GM23338 (cell line): Measurements from ENCODE around the gene IVL. TPM values are rescaled to one million over a fixed set of nuclear protein-coding genes. Genes with fewer than 3 reads are reported as not detected.

ENCODE experiments used
- ATAC-seq: fragments of 200-7000 bp; cut with Tn5 transposase; 3 replicates; pipeline ENCODE4 v1.9.1; 2020
- DNase-seq: peaks from one replicate; pipeline ENCODE4 v3.0.0-alpha.2; 2015; ENCODE audit warnings: low spot score
- H2AFZ ChIP-seq: fragments of 200-600 bp; sonication (generic); 2 replicates; pipeline ENCODE4 v1.8.0; 2016; ENCODE audit warnings: antibody characterized with exemption, mild to moderate bottlenecking, moderate library complexity
- H3F3A ChIP-seq: fragments of 200-600 bp; sonication (generic); replicated peaks from 2 replicates; pipeline ENCODE4 v1.8.0; 2017; ENCODE audit warnings: antibody characterized with exemption, mixed run types, low read depth
- H3K27ac ChIP-seq: fragments of 200-600 bp; sonication (generic); 2 replicates; pipeline ENCODE4 v1.6.1; 2016; ENCODE audit warnings: low read depth
- H3K27me3 ChIP-seq: fragments of 200-600 bp; sonication (generic); 2 replicates; pipeline ENCODE4 v1.8.0; 2016; ENCODE audit warnings: mild to moderate bottlenecking, mixed run types, moderate library complexity; ENCODE audit not compliant: insufficient read depth
- H3K36me3 ChIP-seq: fragments of 200-600 bp; sonication (generic); 2 replicates; pipeline ENCODE4 v1.8.0; 2016; ENCODE audit warnings: mild to moderate bottlenecking; ENCODE audit not compliant: insufficient read depth
- H3K4me1 ChIP-seq: fragments of 200-600 bp; sonication (generic); 2 replicates; pipeline ENCODE4 v1.8.0; 2016; ENCODE audit warnings: mild to moderate bottlenecking, moderate library complexity; ENCODE audit not compliant: insufficient read depth
- H3K4me2 ChIP-seq: fragments of 200-600 bp; sonication (generic); 2 replicates; pipeline ENCODE4 v1.7.1; 2017; ENCODE audit warnings: mixed run types
- H3K4me3 ChIP-seq: fragments of 200-600 bp; sonication (generic); 2 replicates; pipeline ENCODE4 v1.6.1; 2016; ENCODE audit warnings: mixed run types
- H3K79me2 ChIP-seq: fragments of 200-600 bp; sonication (generic); replicated peaks from 2 replicates; pipeline ENCODE4 v1.8.0; 2017; ENCODE audit warnings: mild to moderate bottlenecking; ENCODE audit not compliant: insufficient read depth
- H3K9me2 ChIP-seq: fragments of 200-600 bp; sonication (generic); 2 replicates; pipeline ENCODE4 v1.8.0; 2017; ENCODE audit not compliant: insufficient read depth
- H4K20me1 ChIP-seq: fragments of 200-600 bp; sonication (generic); replicated peaks from 2 replicates; pipeline ENCODE4 v1.8.0; 2017; ENCODE audit warnings: mild to moderate bottlenecking; ENCODE audit not compliant: insufficient read depth
- H3K27ac Mint-ChIP-seq: 2 replicates; pipeline ENCODE4 v1.8.0; 2020; ENCODE audit warnings: inconsistent platforms, mild to moderate bottlenecking, moderate library complexity, mixed read lengths
- H3K27me3 Mint-ChIP-seq: 3 replicates; pipeline ENCODE4 v1.8.0; 2022; ENCODE audit warnings: low read depth, mild to moderate bottlenecking, moderate library complexity, mixed read lengths, inconsistent platforms; ENCODE audit not compliant: insufficient read depth, poor library complexity
- H3K36me3 Mint-ChIP-seq: 3 replicates; pipeline ENCODE4 v1.8.0; 2021; ENCODE audit warnings: low read depth, mild to moderate bottlenecking, inconsistent platforms, moderate library complexity, mixed read lengths
- H3K4me1 Mint-ChIP-seq: 3 replicates; pipeline ENCODE4 v1.8.0; 2020; ENCODE audit warnings: mild to moderate bottlenecking, inconsistent platforms, mixed read lengths
- H3K4me3 Mint-ChIP-seq: 3 replicates; pipeline ENCODE4 v1.8.0; 2021; ENCODE audit warnings: moderate library complexity, mild to moderate bottlenecking, inconsistent platforms, mixed read lengths
- H3K9me3 Mint-ChIP-seq: 3 replicates; pipeline ENCODE4 v1.8.0; 2020; ENCODE audit warnings: moderate library complexity, mild to moderate bottlenecking, inconsistent platforms, mixed read lengths
- CREB1 ChIP-seq: fragments of 250-450 bp; sonication (Bioruptor Pico); IDR thresholded peaks from 2 replicates; pipeline ENCODE4 v1.5.0; 2020; ENCODE audit warnings: low read depth, mild to moderate bottlenecking, moderate library complexity
- CTCF ChIP-seq, 2 experiments: fragments of 200-600 bp in 1 of 2; sonication (generic) in 1 of 2; conservative IDR thresholded peaks; 2 replicates each; pipeline versions ENCODE4 v1.5.1 to v1.6.1; 2016 to 2017; ENCODE audit warnings: antibody characterized with exemption in 2 of 2, low read depth in 2 of 2, mild to moderate bottlenecking in 2 of 2, moderate library complexity in 1 of 2
- ETS1 ChIP-seq: IDR thresholded peaks from 2 replicates; pipeline ENCODE4 v1.6.1; 2016; ENCODE audit warnings: antibody characterized with exemption
- EZH2 ChIP-seq: fragments of 200-600 bp; sonication (generic); IDR thresholded peaks from one replicate; pipeline ENCODE4 v1.8.0; 2017; ENCODE audit warnings: antibody characterized with exemption, mild to moderate bottlenecking, low read depth; ENCODE audit not compliant: unreplicated experiment
- EZH2phosphoT487 ChIP-seq: fragments of 200-600 bp; sonication (generic); IDR thresholded peaks from one replicate; pipeline ENCODE4 v1.8.1; 2018; ENCODE audit warnings: antibody characterized with exemption; ENCODE audit not compliant: unreplicated experiment
- JUNB ChIP-seq: IDR thresholded peaks from one replicate; pipeline ENCODE4 v1.6.1; 2016; ENCODE audit warnings: antibody characterized with exemption; ENCODE audit not compliant: unreplicated experiment
- NANOG ChIP-seq: IDR thresholded peaks from 2 replicates; pipeline ENCODE4 v1.6.1; 2016; ENCODE audit warnings: antibody characterized with exemption, borderline replicate concordance
- POLR2AphosphoS5 ChIP-seq: IDR thresholded peaks from 2 replicates; pipeline ENCODE4 v1.6.1; 2016; ENCODE audit warnings: antibody characterized with exemption, low read depth
- STAT1 ChIP-seq: IDR thresholded peaks from one replicate; pipeline ENCODE4 v1.6.1; 2016; ENCODE audit warnings: antibody characterized with exemption; ENCODE audit not compliant: unreplicated experiment
- ZNF114 ChIP-seq: fragments of 250-450 bp; sonication (Bioruptor Pico); IDR thresholded peaks from 2 replicates; pipeline ENCODE4 v1.5.0; 2020; ENCODE audit warnings: mild to moderate bottlenecking, moderate library complexity
- ZNF331 ChIP-seq: fragments of 250-450 bp; sonication (Bioruptor Pico); IDR thresholded peaks from 2 replicates; pipeline ENCODE4 v1.5.0; 2020; ENCODE audit warnings: low read depth, mild to moderate bottlenecking, moderate library complexity
- polyA plus RNA-seq: library from polyadenylated mRNA; unstranded; fragments of >200 nt; fragmentation: Nextera tagmentation; extraction: Ambion mirVana; gene quantifications from 2 replicates; pipeline ENCODE4 v1.2.1, GENCODE V29; 2016
- total RNA-seq: library from RNA; depleted of rRNA; stranded (reverse); fragments of >200 nt; shearing (Covaris generic); gene quantifications from 2 replicates; pipeline ENCODE4 v1.2.3, GENCODE V29; 2014
- TF ChIP-seq, protein P1 (sequence below): fragments of 250-450 bp; sonication (Bioruptor Pico); IDR thresholded peaks from 2 replicates; pipeline ENCODE4 v1.5.0; 2020; ENCODE audit warnings: mild to moderate bottlenecking, moderate library complexity

IVL gene
- total and polyA plus RNA-seq, 2 experiments from 2014 or later: not detected

- TF ChIP-seq ETS1 (no peak), NANOG (no peak), ZNF114 (CRISPR knock-in tag) (no peak), EZH2phosphoT487 (no peak), POLR2AphosphoS5 (no peak), JUNB (no peak), ZNF331 (CRISPR knock-in tag) (no peak), CTCF (conservative IDR thresholded peaks at IDR 0.05; ENCODE audit: low read depth in 2 of 2) (no peak), EZH2 (no peak), CREB1 (CRISPR knock-in tag) (no peak)
Observed at GRCh38 chr1:152886758-152887409, 21.5 kb upstream of the IVL start (continued).

- Histone ChIP-seq H3K27me3 (no peaks in the 10 kb centered on the region), H3K4me2 (no peak overlapping the region), H3F3A (no peaks in the 10 kb centered on the region), H3K4me3 (no peak overlapping the region), H3K9me2 (peaks cover 8% of the 10 kb centered on the region; the same call in 1 of the 2 replicates), H4K20me1 (no peaks in the 10 kb centered on the region), H2AFZ (no peak overlapping the region), H3K27ac (no peak overlapping the region), H3K4me1 (no peaks in the 10 kb centered on the region), H3K79me2 (no peaks in the 10 kb centered on the region), H3K36me3 (no peaks in the 10 kb centered on the region)
- no peak for DNase-seq
- no peaks in the 10 kb centered on the region for H3K36me3 Mint-ChIP-seq
- no peak overlapping the region for H3K4me3 Mint-ChIP-seq
- no peak for ATAC-seq
- no peaks in the 10 kb centered on the region for H3K27me3 Mint-ChIP-seq
- no peak overlapping the region for H3K27ac Mint-ChIP-seq
- no peaks in the 10 kb centered on the region; the same call in 2 of the 3 replicates for H3K4me1 Mint-ChIP-seq
- H3K9me3 Mint-ChIP-seq: peaks cover 2% of the 10 kb centered on the region; the same call in 1 of the 3 replicates
- TF ChIP-seq EZH2phosphoT487 (no peak), JUNB (no peak), ETS1 (no peak), NANOG (no peak), ZNF114 (CRISPR knock-in tag) (no peak), EZH2 (no peak), STAT1 (no peak)
- TF ChIP-seq, protein P1, sequence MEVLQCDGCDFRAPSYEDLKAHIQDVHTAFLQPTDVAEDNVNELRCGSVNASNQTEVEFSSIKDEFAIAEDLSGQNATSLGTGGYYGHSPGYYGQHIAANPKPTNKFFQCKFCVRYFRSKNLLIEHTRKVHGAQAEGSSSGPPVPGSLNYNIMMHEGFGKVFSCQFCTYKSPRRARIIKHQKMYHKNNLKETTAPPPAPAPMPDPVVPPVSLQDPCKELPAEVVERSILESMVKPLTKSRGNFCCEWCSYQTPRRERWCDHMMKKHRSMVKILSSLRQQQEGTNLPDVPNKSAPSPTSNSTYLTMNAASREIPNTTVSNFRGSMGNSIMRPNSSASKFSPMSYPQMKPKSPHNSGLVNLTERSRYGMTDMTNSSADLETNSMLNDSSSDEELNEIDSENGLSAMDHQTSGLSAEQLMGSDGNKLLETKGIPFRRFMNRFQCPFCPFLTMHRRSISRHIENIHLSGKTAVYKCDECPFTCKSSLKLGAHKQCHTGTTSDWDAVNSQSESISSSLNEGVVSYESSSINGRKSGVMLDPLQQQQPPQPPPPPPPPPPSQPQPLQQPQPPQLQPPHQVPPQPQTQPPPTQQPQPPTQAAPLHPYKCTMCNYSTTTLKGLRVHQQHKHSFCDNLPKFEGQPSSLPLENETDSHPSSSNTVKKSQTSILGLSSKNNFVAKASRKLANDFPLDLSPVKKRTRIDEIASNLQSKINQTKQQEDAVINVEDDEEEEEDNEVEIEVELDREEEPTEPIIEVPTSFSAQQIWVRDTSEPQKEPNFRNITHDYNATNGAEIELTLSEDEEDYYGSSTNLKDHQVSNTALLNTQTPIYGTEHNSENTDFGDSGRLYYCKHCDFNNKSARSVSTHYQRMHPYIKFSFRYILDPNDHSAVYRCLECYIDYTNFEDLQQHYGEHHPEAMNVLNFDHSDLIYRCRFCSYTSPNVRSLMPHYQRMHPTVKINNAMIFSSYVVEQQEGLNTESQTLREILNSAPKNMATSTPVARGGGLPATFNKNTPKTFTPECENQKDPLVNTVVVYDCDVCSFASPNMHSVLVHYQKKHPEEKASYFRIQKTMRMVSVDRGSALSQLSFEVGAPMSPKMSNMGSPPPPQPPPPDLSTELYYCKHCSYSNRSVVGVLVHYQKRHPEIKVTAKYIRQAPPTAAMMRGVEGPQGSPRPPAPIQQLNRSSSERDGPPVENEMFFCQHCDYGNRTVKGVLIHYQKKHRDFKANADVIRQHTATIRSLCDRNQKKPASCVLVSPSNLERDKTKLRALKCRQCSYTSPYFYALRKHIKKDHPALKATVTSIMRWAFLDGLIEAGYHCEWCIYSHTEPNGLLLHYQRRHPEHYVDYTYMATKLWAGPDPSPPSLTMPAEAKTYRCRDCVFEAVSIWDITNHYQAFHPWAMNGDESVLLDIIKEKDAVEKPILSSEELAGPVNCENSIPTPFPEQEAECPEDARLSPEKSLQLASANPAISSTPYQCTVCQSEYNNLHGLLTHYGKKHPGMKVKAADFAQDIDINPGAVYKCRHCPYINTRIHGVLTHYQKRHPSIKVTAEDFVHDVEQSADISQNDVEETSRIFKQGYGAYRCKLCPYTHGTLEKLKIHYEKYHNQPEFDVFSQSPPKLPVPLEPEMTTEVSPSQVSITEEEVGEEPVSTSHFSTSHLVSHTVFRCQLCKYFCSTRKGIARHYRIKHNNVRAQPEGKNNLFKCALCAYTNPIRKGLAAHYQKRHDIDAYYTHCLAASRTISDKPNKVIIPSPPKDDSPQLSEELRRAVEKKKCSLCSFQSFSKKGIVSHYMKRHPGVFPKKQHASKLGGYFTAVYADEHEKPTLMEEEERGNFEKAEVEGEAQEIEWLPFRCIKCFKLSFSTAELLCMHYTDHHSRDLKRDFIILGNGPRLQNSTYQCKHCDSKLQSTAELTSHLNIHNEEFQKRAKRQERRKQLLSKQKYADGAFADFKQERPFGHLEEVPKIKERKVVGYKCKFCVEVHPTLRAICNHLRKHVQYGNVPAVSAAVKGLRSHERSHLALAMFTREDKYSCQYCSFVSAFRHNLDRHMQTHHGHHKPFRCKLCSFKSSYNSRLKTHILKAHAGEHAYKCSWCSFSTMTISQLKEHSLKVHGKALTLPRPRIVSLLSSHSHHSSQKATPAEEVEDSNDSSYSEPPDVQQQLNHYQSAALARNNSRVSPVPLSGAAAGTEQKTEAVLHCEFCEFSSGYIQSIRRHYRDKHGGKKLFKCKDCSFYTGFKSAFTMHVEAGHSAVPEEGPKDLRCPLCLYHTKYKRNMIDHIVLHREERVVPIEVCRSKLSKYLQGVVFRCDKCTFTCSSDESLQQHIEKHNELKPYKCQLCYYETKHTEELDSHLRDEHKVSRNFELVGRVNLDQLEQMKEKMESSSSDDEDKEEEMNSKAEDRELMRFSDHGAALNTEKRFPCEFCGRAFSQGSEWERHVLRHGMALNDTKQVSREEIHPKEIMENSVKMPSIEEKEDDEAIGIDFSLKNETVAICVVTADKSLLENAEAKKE (CRISPR knock-in tag): no peak
Observed at GRCh38 chr1:152888126-152888525, 20.2 kb upstream of the IVL start.
